22Rv1 (cell line): ENCODE measurements around the gene ODAD3.
"Not testable (repeated sequence)": the region's sequence is repeated elsewhere in the genome, so short reads cannot be mapped to it uniquely, and the experiment has no call there.

Experiments
- H3K27ac ChIP-seq: fragments of 450-650 bp; 2 replicates; pipeline ENCODE4 v1.5.1; 2017
- ZFX ChIP-seq: fragments of 450-650 bp; IDR thresholded peaks from 2 replicates; pipeline ENCODE4 v1.6.1; 2017; ENCODE audit warnings: antibody characterized with exemption, borderline replicate concordance
- TF ChIP-seq, protein P1 (sequence below): fragments of 450-650 bp; IDR thresholded peaks from 2 replicates; pipeline ENCODE4 v1.5.1; 2017; ENCODE audit warnings: mild to moderate bottlenecking

The ODAD3 gene

DNA sequence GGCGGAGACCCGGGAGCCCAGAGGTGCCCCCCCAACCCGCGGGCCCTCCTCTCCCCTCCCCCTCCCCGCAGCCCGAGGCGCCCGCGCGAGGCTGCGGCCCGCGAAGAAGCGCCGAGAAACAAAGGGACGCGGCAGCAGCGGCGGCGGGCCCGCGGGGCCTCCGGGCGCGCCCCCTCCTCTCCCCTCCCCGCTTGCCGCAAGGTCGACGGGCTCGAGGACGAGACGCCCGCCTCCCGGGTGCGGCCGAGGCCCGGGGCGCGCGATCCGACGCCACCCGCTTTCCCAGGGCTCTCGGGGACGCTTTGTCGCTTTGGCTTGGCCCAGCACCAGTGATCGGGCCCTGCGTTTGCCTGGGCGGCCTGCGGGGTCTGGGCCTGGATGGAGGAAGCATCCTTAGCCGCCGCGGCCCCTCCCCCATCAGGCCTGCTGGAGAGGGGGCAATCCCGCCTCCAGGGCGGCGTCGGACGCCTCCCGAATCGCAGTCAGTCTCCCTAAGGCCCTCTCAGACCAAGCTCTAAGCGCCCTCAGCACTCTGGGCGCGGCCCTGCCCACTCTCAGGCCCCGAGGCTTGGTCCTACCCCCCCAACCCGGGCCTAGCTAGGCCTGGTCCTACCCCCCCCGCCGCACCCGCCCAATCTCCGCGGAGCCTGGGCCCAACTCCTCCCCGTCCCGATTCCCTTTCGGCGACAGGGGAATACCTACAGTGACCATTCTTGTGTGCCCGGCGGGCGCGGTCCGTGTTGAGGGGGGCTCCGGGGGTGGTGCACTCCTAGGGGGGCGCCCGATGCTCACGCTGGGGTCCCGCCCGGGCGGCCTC lies 45.2 kb upstream of the ODAD3 start:
- TF ChIP-seq, protein P1, sequence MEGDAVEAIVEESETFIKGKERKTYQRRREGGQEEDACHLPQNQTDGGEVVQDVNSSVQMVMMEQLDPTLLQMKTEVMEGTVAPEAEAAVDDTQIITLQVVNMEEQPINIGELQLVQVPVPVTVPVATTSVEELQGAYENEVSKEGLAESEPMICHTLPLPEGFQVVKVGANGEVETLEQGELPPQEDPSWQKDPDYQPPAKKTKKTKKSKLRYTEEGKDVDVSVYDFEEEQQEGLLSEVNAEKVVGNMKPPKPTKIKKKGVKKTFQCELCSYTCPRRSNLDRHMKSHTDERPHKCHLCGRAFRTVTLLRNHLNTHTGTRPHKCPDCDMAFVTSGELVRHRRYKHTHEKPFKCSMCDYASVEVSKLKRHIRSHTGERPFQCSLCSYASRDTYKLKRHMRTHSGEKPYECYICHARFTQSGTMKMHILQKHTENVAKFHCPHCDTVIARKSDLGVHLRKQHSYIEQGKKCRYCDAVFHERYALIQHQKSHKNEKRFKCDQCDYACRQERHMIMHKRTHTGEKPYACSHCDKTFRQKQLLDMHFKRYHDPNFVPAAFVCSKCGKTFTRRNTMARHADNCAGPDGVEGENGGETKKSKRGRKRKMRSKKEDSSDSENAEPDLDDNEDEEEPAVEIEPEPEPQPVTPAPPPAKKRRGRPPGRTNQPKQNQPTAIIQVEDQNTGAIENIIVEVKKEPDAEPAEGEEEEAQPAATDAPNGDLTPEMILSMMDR, result no peak
- no peak for TF ChIP-seq ZFX
- H3K27ac ChIP-seq, result no peak overlapping the region

GRCh38 chr19:11479090-11479897 lies 44.4 kb upstream of the ODAD3 start:
- H3K27ac ChIP-seq, result no peak overlapping the region
- TF ChIP-seq, protein P1, result no peak
- no peak for TF ChIP-seq ZFX

- H3K27ac ChIP-seq, result no peak overlapping the region
- TF ChIP-seq, protein P1, result no peak
- TF ChIP-seq ZFX, result no peak
These were observed 43.5 kb upstream of the ODAD3 start for GRCh38 chr19:11478167-11479089.

- TF ChIP-seq, protein P1, result no peak
- no peak for TF ChIP-seq ZFX
- H3K27ac ChIP-seq, result no peak overlapping the region
These were observed 40.9 kb upstream of the ODAD3 start for GRCh38 chr19:11475861-11476260.

GRCh38 chr19:11475343-11475742 lies 40.4 kb upstream of the ODAD3 start:
- H3K27ac ChIP-seq, result not testable (repeated sequence)

DNA sequence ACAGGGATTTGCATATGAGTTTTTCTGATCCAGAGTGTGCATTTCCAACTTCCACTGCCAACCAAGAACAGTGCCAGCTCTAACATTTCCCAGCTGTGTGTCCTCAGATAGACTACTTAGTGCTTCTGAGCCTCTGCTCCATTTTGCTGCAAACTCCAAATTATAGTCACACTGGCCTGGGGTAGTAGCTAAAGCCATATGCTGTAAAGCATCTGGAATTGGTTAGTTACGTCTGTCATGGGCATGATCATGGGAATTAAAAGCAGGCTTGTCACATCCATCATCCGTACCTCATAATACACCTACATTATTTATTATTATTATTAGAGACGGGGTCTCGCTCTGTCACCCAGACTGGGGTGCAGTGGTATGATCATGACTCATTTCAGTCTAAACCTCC lies 38.8 kb upstream of the ODAD3 start:
- no peak overlapping the region for H3K27ac ChIP-seq
- TF ChIP-seq, protein P1, result no peak
- TF ChIP-seq ZFX, result no peak

DNA sequence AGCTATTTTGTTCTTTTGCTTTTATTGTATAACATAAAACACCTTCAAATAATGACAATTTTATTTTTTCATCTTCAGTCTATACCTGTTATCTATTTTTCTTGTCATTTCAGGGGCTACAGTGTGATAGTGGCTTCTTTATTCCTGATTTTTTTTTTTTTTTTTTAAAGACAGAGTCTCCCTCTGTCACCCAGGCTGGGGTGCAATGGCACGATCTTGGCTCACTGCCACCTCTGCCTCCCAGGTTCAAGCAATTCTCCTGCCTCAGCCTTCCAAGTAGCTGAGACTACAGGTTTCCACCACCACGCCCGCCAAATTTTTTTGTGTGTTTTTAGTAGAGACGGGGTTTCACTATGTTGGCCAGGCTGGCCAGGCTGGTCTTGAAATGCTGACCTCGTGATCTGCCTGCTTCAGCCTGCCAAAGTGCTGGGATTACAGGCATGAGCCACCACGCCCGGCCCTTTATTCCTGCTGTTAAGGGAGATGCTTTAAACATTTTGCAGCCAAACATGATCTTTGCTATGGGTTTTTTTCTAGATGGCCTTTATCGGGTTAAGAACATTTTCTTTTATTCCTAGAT lies 33.4 kb upstream of the ODAD3 start:
- not testable (repeated sequence) for H3K27ac ChIP-seq
